HCT116 (cell line): ENCODE data around the gene TENM4. TPM values are rescaled to one million over a fixed set of nuclear protein-coding genes. Genes with fewer than 3 reads are reported as not detected.

Experiments
- ATAC-seq: fragments of 200-7000 bp; cut with Tn5 transposase; 2 replicates; pipeline ENCODE4 v1.9.1; 2020; ENCODE audit warnings: mild to moderate bottlenecking, moderate library complexity
- BruUV-seq: library from RNA; stranded (reverse); fragments of 400-500 nt; replicated peaks from 2 replicates; lab custom pipeline; 2021; lab: Mats Ljungman, UMichigan
- CTCF ChIA-PET: fragments of 300-600 bp; sonication (Branson Sonifier 250); formaldehyde crosslinking; loops from one replicate; lab custom pipeline; 2021; ENCODE audit warnings: antibody characterized with exemption; lab: Charles Lee
- POLR2A ChIA-PET: fragments of 300-600, 350-600 bp; sonication (Branson Sonifier 250); formaldehyde crosslinking; loops from one replicate; lab custom pipeline; 2021; ENCODE audit warnings: antibody characterized with exemption; lab: Charles Lee
- RAD21 ChIA-PET, 2 experiments: fragments of 300-600 bp; sonication (Branson Sonifier 250); formaldehyde crosslinking; loops; one replicate each; lab custom pipeline; 2023; ENCODE audit warnings: low total read pairs in 2 of 2; ENCODE audit not compliant: uncharacterized antibody in 2 of 2, unreplicated experiment in 2 of 2, low non-redundant PET in 1 of 2; lab: Charles Lee
- DNase-seq: peaks from one replicate; pipeline ENCODE4 v3.0.0-alpha.2; 2010; ENCODE audit warnings: low read depth, low spot score
- H2AFZ ChIP-seq: fragments of 200-600 bp; shearing (Covaris generic), sonication (generic); 2 replicates; pipeline ENCODE4 v1.6.1; 2017; ENCODE audit warnings: low read depth, mixed run types, mixed read lengths, antibody characterized with exemption, low read length; ENCODE audit not compliant: poor library complexity, severe bottlenecking
- H3K27ac ChIP-seq: 2 replicates; pipeline ENCODE4 v1.5.1; 2012; ENCODE audit warnings: low read depth, low read length
- H3K27me3 ChIP-seq: fragments of 200-600 bp; sonication (generic); 2 replicates; pipeline ENCODE4 v1.6.1; 2016; ENCODE audit warnings: mixed run types, low read length, mixed read lengths; ENCODE audit not compliant: insufficient read depth
- H3K36me3 ChIP-seq, 2 experiments: fragments of 200-500 bp in 1 of 2; fragments of 200-600 bp in 1 of 2; sonication (Bioruptor generic) in 1 of 2; sonication (generic) in 1 of 2; 2 replicates each; pipeline versions ENCODE4 v1.5.1 to v1.6.1; 2014 to 2016; ENCODE audit warnings: low read length in 2 of 2, inconsistent platforms in 1 of 2, mixed read lengths in 1 of 2, mixed run types in 1 of 2; ENCODE audit not compliant: insufficient read depth in 2 of 2, control insufficient read depth in 1 of 2
- H3K4me1 ChIP-seq, 2 experiments: fragments of 200-600 bp in 1 of 2; sonication (generic) in 1 of 2; 2 replicates each; pipeline versions ENCODE4 v1.5.1 to v1.6.1; 2012 to 2017; ENCODE audit warnings: low read length in 2 of 2, inconsistent platforms in 1 of 2, mild to moderate bottlenecking in 1 of 2, mixed read lengths in 1 of 2, mixed run types in 1 of 2, moderate library complexity in 1 of 2; ENCODE audit not compliant: insufficient read depth in 2 of 2, control insufficient read depth in 1 of 2
- H3K4me2 ChIP-seq: fragments of 200-600 bp; sonication (generic); 2 replicates; pipeline ENCODE4 v1.6.1; 2017; ENCODE audit warnings: mixed run types, low read length, mixed read lengths
- H3K4me3 ChIP-seq, 2 experiments: fragments of 200-600 bp in 1 of 2; sonication (generic) in 1 of 2; replicated peaks in 1 of 2; 2 replicates each; pipeline ENCODE4 v1.5.1; 2011 to 2016; ENCODE audit warnings: low read length in 2 of 2, control low read depth in 1 of 2, low read depth in 1 of 2, mild to moderate bottlenecking in 1 of 2, mixed read lengths in 1 of 2, mixed run types in 1 of 2
- H3K79me2 ChIP-seq: fragments of 200-600 bp; sonication (generic); 2 replicates; pipeline ENCODE4 v1.6.1; 2017; ENCODE audit warnings: mild to moderate bottlenecking, mixed run types, low read length, moderate library complexity, mixed read lengths; ENCODE audit not compliant: insufficient read depth
- H3K9ac ChIP-seq: fragments of 200-600 bp; sonication (generic); 2 replicates; pipeline ENCODE4 v1.6.1; 2016; ENCODE audit warnings: low read length, mixed read lengths
- H3K9me2 ChIP-seq: fragments of 200-600 bp; sonication (generic), shearing (Covaris generic); 2 replicates; pipeline ENCODE4 v1.6.1; 2017; ENCODE audit warnings: mixed run types, mild to moderate bottlenecking, moderate library complexity; ENCODE audit not compliant: insufficient read depth
- H3K9me3 ChIP-seq, 2 experiments: fragments of 200-500 bp in 1 of 2; fragments of 200-600 bp in 1 of 2; sonication (Bioruptor generic) in 1 of 2; sonication (generic) in 1 of 2; 2 replicates each; pipeline ENCODE4 v1.6.1; 2014 to 2017; ENCODE audit warnings: low read length in 2 of 2, mixed read lengths in 2 of 2, inconsistent platforms in 1 of 2, low read depth in 1 of 2, mild to moderate bottlenecking in 1 of 2, mixed run types in 1 of 2, moderate library complexity in 1 of 2; ENCODE audit not compliant: control insufficient read depth in 1 of 2, insufficient read depth in 1 of 2
- H4K20me1 ChIP-seq: fragments of 200-600 bp; sonication (generic), shearing (Covaris generic); 2 replicates; pipeline ENCODE4 v1.6.1; 2017; ENCODE audit warnings: mixed run types, mild to moderate bottlenecking, moderate library complexity; ENCODE audit not compliant: insufficient read depth
- EGR1 ChIP-seq: IDR thresholded peaks from 2 replicates; pipeline ENCODE4 v1.6.1; 2012; ENCODE audit warnings: low read depth
- FOSL1 ChIP-seq: IDR thresholded peaks from 2 replicates; pipeline ENCODE4 v1.6.1; 2012; ENCODE audit warnings: low read depth
- RAD21 ChIP-seq: IDR thresholded peaks from 2 replicates; pipeline ENCODE4 v1.6.1; 2012; ENCODE audit warnings: low read depth, mild to moderate bottlenecking
- intact Hi-C: fragments of 100-400 bp; cut with micrococcal nuclease; formaldehyde crosslinking; loops from 2 replicates; pipeline ENCODE4 v1.10.0; 2022
- total RNA-seq: library from RNA; stranded (reverse); gene quantifications from one replicate; pipeline ENCODE4 v1.2.1, GENCODE V29; 2021; ENCODE audit not compliant: unreplicated experiment
- TF ChIP-seq, protein P1 (sequence below): IDR thresholded peaks from 2 replicates; pipeline ENCODE4 v1.6.1; 2012; ENCODE audit warnings: low read depth

TENM4 gene
- total RNA-seq, 1 experiment from 2014 or later, result 0.05 TPM

GRCh38 chr11:78635814-78636506, 804.9 kb downstream of the TENM4 start:
- BruUV-seq, result no TSS peak
- Histone ChIP-seq H3K9ac (no peak overlapping the region), H2AFZ (no peak overlapping the region), H3K9me2 (no peaks in the 10 kb centered on the region), H3K79me2 (no peaks in the 10 kb centered on the region), H3K27ac (no peak overlapping the region), H3K36me3 (no peaks in the 10 kb centered on the region), H3K27me3 (no peaks in the 10 kb centered on the region), H3K4me1 (no peaks in the 10 kb centered on the region), H3K4me3 (no peak overlapping the region), H4K20me1 (no peaks in the 10 kb centered on the region), H3K4me2 (no peak overlapping the region), H3K9me3 (no peaks in the 10 kb centered on the region)
- intact Hi-C loops, result no loop called here
- ChIA-PET POLR2A (no interaction called here), CTCF (no interaction called here), RAD21 (no interaction called here)
- DNase-seq (no peak), ATAC-seq (no peak)
- no peak for TF ChIP-seq EGR1
- TF ChIP-seq RAD21, result no peak
- TF ChIP-seq, protein P1, sequence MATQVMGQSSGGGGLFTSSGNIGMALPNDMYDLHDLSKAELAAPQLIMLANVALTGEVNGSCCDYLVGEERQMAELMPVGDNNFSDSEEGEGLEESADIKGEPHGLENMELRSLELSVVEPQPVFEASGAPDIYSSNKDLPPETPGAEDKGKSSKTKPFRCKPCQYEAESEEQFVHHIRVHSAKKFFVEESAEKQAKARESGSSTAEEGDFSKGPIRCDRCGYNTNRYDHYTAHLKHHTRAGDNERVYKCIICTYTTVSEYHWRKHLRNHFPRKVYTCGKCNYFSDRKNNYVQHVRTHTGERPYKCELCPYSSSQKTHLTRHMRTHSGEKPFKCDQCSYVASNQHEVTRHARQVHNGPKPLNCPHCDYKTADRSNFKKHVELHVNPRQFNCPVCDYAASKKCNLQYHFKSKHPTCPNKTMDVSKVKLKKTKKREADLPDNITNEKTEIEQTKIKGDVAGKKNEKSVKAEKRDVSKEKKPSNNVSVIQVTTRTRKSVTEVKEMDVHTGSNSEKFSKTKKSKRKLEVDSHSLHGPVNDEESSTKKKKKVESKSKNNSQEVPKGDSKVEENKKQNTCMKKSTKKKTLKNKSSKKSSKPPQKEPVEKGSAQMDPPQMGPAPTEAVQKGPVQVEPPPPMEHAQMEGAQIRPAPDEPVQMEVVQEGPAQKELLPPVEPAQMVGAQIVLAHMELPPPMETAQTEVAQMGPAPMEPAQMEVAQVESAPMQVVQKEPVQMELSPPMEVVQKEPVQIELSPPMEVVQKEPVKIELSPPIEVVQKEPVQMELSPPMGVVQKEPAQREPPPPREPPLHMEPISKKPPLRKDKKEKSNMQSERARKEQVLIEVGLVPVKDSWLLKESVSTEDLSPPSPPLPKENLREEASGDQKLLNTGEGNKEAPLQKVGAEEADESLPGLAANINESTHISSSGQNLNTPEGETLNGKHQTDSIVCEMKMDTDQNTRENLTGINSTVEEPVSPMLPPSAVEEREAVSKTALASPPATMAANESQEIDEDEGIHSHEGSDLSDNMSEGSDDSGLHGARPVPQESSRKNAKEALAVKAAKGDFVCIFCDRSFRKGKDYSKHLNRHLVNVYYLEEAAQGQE, result no peak
- TF ChIP-seq FOSL1, result no peak
